ENCODE measurements around the gene CPT1B. TPM values are rescaled to one million over a fixed set of nuclear protein-coding genes. Genes with fewer than 3 reads are reported as not detected.

The CPT1B gene
- total RNA-seq, 4 donors from 2014 or later, result 34.2 to 111 (median 37.6) TPM

- TF ChIP-seq CTCF (IDR thresholded peaks at IDR 0.05) (no peak), POLR2A (IDR thresholded peaks at IDR 0.05) (no peak), POLR2AphosphoS5 (IDR thresholded peaks at IDR 0.05) (no peak), EP300 (IDR thresholded peaks at IDR 0.05; ENCODE audit: low read depth) (no peak)
- peaks cover 0 to 16% (median 12%) of the 10 kb centered on the region in 4 donors for H3K4me1 ChIP-seq
- H3K36me3 ChIP-seq, result no peaks in the 10 kb centered on the region
- H3K27ac ChIP-seq, result no peak overlapping the region
- in situ Hi-C loops (cut with MboI; ENCODE audit: low pct_ligation_motif_present in 1 of 4, low pct_unique_long_range_greater_than_20kb in 1 of 4, low sequenced_read_pairs in 3 of 4), result no loop called here
- H3K4me3 ChIP-seq, result no peak overlapping the region
- no peaks in the 10 kb centered on the region for H3K27me3 ChIP-seq
- DNase-seq, result no peak
- intact Hi-C loops (cut with DNase I; ENCODE audit: low total_unique reads), result no loop called here
- no peaks in the 10 kb centered on the region for H3K9me3 ChIP-seq
- 94 to 100% methylated on average over 2 to 26 of the region's 26 CpGs for WGBS, 2 donors (ENCODE audit: low coverage in 1 of 2)
Measured at GRCh38 chr22:50573491-50574382, 4.5 kb downstream of the CPT1B start.

GRCh38 chr22:50572965-50573364 lies 5.3 kb downstream of the CPT1B start:
- intact Hi-C loops (cut with DNase I; ENCODE audit: low total_unique reads) (no loop called here), in situ Hi-C loops (cut with MboI; ENCODE audit: low pct_ligation_motif_present in 1 of 4, low pct_unique_long_range_greater_than_20kb in 1 of 4, low sequenced_read_pairs in 3 of 4) (no loop called here)
- Histone ChIP-seq H3K36me3 (no peaks in the 10 kb centered on the region), H3K9me3 (no peaks in the 10 kb centered on the region), H3K4me3 (no peak overlapping the region), H3K27ac (no peak overlapping the region), H3K4me1 (peaks cover 0 to 14% (median 4%) of the 10 kb centered on the region in 4 donors), H3K27me3 (no peaks in the 10 kb centered on the region)
- no peak for TF ChIP-seq CTCF (IDR thresholded peaks at IDR 0.05)
- TF ChIP-seq EP300 (IDR thresholded peaks at IDR 0.05; ENCODE audit: low read depth), result no peak
- TF ChIP-seq POLR2AphosphoS5 (IDR thresholded peaks at IDR 0.05), result no peak
- TF ChIP-seq POLR2A (IDR thresholded peaks at IDR 0.05), result no peak
- DNase-seq, result no peak
- WGBS, 2 donors (ENCODE audit: low coverage in 1 of 2), result 95% methylated on average over 11 of the region's 11 CpGs; no CpG with 5 or more reads in 1 of the 2 donors

- Histone ChIP-seq H3K9me3 (no peaks in the 10 kb centered on the region), H3K4me1 (peaks cover 0 to 14% (median 4%) of the 10 kb centered on the region in 4 donors)
Measured at GRCh38 chr22:50571264-50572175, 6.7 kb downstream of the CPT1B start.

More at GRCh38 chr22:50571264-50572175, 6.7 kb downstream of the CPT1B start:
- in situ Hi-C loops (cut with MboI; ENCODE audit: low pct_ligation_motif_present in 1 of 4, low pct_unique_long_range_greater_than_20kb in 1 of 4, low sequenced_read_pairs in 3 of 4), result no loop called here
- Histone ChIP-seq H3K36me3 (no peaks in the 10 kb centered on the region), H3K27ac (no peak overlapping the region), H3K27me3 (no peaks in the 10 kb centered on the region), H3K4me3 (no peak overlapping the region)
- TF ChIP-seq POLR2A (IDR thresholded peaks at IDR 0.05) (no peak), CTCF (IDR thresholded peaks at IDR 0.05) (no peak), EP300 (IDR thresholded peaks at IDR 0.05; ENCODE audit: low read depth) (no peak), POLR2AphosphoS5 (IDR thresholded peaks at IDR 0.05) (no peak)
- 72% methylated on average over 16 of the region's 26 CpGs; no CpG with 5 or more reads in 1 of the 2 donors for WGBS, 2 donors (ENCODE audit: low coverage in 1 of 2)
- no peak for DNase-seq
- intact Hi-C loops (cut with DNase I; ENCODE audit: low total_unique reads), result no loop called here
